CD4-positive, alpha-beta T cell treated with Interferon gamma for 1 hour (primary cell): ENCODE results near the gene DPPA4.

Experiments
- DNase-seq: peaks from one replicate; pipeline ENCODE4 v3.0.0-alpha.2; 2020

Gene DPPA4

GRCh38 chr3:109336291-109336861 is 970 bp downstream of the DPPA4 start:
- DNase-seq = no peak

- DNase-seq = no peak
These were observed 2.8 kb downstream of the DPPA4 start for GRCh38 chr3:109334572-109334971.

- DNase-seq = no peak
These were observed 5.7 kb downstream of the DPPA4 start for GRCh38 chr3:109331692-109332091.

- no peak for DNase-seq
These were observed 6.9 kb downstream of the DPPA4 start for GRCh38 chr3:109330405-109330804.

GRCh38 chr3:109328202-109328601 is 9.1 kb downstream of the DPPA4 start:
- DNase-seq = no peak

- DNase-seq = no peak
These were observed 11.7 kb downstream of the DPPA4 start for GRCh38 chr3:109325657-109326056.

- DNase-seq = no peak
These were observed 12.2 kb downstream of the DPPA4 start for GRCh38 chr3:109325109-109325508.

- no peak for DNase-seq
These were observed 21.1 kb downstream of the DPPA4 start, which contains the start of gene DPPA2 for GRCh38 chr3:109316162-109316730. Gene DPPA2, minus strand, starts transcription at chr3:109316517. Its CDS starts 1,975 bp downstream, at chr3:109314542.

- no peak for DNase-seq
These were observed 24.3 kb downstream of the DPPA4 start for GRCh38 chr3:109313061-109313460.

- DNase-seq = no peak
These were observed 39.9 kb downstream of the DPPA4 start for GRCh38 chr3:109297496-109297895.

GRCh38 chr3:109284071-109284470 is 53.3 kb downstream of the DPPA4 start:
- no peak for DNase-seq

GRCh38 chr3:109278546-109278945 is 58.8 kb downstream of the DPPA4 start:
- no peak for DNase-seq

GRCh38 chr3:109278141-109278540 is 59.2 kb downstream of the DPPA4 start:
- DNase-seq = no peak
